GM18868 (cell line): ENCODE results near the gene SLFN12L.
"Not testable (repeated sequence)": the region's sequence is repeated elsewhere in the genome, so short reads cannot be mapped to it uniquely, and the experiment has no call there.

Experiments used
- ATAC-seq: cut with Tn5 transposase; IDR thresholded peaks from one replicate; pipeline ENCODE4 v1.9.1; 2021; ENCODE audit warnings: mild to moderate bottlenecking, moderate library complexity; ENCODE audit not compliant: unreplicated experiment

Gene SLFN12L

DNA sequence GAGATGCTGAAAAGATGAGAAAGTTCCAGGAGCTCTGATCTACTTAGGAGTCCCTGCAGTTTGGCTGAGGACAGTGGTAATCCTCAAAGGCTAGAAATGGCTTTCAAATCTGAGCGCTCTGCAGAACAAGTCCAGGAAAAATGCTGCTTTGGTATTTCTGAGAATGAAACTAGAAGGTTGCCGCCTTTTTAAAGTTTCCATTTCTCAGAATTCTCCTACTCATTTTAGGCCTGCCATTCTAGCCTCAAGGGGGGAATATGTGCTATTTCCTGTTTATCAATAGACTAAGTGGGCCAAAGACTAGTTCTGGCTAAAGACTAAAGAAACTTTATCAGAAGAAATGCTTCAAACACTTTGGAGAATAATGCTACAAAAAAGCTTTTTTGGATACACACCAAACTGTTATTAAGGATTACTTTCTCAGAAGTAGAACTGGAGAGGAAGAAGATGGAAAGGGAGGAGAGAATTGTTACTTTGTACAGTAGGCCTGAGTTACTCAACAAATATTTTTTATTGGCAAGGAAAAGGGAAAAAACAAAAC is at the start of gene SLFN12L:
Gene SLFN12L, minus strand, starts transcription at position 78 of the 541 bp plus-strand sequence. CDS start 15,314 bp downstream, outside the sequence.
- ATAC-seq = no peak

DNA sequence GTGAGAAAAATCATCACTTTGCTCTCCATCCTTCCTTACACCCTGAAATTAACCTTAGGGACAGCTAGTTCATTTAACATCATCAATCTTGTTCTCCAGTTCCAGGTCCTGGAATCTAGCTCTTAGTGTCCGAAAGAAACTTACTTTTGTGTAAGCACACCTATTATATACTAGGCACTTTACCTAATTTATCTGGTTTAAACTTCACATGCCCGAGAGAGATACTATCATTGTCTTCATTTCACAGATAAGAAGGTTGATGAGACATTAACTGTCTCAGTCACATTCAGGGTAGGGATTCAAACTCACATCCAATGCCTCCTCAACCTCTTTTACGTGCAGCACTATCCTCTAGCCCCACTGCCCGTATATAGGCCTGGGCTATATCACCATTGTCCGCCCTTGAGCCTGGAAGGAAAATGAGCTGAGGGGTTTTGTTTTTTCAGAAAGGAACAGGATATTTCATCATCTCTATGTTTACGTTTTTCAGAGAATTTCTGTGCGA is 49.1 kb upstream of the SLFN12L start:
- no peak for ATAC-seq

DNA sequence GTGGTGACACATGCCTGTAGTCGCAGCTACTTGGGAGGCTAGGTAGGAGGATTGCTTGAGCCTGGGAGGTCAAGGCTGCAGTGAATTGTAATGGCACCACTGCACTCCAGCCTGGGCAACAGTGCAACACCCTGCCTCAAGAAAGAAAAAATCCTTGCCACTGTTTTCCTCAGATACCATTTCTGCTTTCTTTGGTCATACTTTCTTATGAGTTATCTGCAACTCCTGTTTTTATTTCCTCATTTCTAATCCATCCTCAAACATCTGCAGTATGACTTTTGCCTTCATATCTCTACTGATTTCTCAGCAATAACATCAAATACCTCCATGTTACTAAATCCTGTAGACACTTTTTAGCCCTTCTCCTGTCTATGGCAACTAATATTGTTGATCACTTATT is 46.6 kb upstream of the SLFN12L start:
- ATAC-seq = no peak

DNA sequence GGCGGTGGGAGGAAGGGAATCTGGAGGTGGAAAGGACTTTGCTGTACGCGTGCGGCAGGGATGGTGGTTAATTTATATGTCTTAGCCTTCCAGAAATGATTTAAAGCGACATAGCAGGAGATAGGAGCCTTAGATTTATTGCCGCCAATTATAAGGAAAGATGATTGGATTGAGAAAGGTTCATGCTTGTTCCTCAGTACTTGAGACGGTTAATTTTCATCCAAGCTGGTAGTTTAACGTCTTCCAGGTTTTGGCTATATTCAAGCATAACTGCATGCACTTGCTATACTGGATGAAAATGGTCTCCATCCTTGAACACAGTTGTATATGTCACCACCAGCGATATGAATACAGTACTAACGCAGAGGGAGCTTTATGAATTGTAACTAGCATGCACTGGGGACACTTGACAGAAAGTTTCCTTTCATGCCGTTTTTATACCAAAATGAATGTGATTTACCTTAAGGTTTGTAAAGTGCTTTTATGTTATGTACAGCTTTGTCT is 41.5 kb upstream of the SLFN12L start:
- no peak for ATAC-seq

DNA sequence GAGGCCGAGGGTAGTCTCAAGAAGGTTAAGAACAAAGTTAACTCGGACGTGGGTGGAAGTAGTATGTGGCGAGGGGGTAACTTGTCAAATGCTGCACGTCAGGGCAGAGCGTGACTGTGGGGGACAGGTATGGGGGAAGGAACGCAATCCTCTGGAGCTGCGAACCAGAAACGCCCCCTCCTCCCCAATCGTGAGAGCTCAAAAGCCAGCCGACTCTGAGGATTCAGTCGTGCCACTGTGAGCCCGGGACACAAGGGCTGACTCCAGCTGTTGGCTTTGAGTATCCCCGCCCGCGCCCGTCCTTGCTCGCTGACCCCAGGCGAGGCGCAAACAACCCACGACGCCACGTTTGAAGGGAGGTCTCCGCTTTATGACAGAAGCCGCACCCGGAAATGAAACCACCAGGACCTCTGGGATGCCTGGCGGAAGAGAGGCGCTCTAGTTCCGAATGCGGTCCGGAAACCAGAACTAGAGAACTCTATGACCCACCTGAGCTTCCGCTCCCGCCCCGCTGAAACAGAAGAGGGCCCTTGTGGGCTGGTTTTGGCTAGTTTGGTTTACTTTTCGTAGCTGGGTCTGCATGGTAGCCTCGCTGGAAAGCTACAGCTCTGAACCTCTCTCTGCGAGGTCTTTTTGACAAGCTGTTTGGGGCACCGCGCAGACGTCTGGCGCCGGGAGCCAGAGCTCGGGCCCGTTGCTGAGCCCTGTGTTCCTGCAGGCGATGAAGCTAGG is 40.9 kb upstream of the SLFN12L start, which contains the start of gene PEX12:
Gene PEX12, minus strand, starts transcription at position 375 of the 732 bp plus-strand sequence. CDS start 550 bp downstream, outside the sequence.
- peak; percentile 92 for ATAC-seq

DNA sequence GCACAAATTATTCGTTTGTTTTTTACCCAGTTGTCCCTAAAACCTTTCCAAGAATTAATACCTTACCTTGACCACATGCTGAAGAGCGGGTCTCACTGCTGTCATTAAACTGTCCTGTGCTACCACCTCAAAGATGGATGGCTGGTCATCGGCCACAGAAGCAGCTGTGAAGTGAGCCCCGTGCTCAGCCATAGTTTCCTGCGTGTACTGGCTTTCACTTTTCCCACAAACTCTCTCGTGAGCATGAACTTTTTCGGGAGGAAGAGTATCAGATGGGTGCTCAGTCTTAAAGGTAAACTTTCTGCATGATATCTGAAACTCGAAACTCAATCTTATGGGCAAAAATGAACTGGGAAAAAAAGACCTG is 40.3 kb upstream of the SLFN12L start:
- no peak for ATAC-seq

DNA sequence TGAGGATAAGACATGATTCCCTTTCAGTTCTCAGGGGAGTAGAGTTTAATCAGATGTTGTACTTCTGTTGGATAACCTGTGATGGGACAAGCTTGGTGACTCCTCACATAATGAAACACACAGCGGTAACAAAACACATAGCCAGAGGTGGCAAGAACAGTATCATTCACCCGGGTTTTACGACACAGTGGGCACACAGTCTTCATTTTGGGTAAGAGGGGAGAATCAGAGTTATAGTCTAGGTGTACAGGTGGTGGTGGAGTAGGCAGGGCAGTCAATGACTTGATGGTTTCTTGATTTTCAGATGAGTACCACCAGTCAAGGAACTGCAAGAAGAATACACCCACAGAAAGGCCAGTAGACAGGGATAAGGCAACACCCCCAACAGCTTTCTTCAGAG is 38.3 kb upstream of the SLFN12L start:
- ATAC-seq = no peak

DNA sequence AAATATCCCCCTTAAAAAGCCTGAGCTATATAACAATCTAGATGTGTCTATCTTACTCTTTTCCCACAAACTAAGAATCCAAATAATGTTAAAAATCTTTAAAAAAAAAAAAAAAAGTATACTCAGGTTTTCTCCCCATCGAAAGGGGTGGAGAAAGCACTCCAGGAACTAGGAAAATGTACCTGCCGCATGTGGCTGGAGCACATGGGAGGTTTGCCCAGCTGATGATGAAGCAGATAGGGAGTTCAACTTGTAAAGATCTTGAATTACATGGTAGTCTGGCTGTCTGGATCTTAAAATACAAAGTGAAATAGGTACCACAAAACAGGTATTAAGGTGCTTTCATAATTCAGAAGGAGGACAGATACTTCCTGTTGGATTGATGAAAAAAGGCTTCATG is 31.9 kb upstream of the SLFN12L start:
- ATAC-seq = no peak

DNA sequence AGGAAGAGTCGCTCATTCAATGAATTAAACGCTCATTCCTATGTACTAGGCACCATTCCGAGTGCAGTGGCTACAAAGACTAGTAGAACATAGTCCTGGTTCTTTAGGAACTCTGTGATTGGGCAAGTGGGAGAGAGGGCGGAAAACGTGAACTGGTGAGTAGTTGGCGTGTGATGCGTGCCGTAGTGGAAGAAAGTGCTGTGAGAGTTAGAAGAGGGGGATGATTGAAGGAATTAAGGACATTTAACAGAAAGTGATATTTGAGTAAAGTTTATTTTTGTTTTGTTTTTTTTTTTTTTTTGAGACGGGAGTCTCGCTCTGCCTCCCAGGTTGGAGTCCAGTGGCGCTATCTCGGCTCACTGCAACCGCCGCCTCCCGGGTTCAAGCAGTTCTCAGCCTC is 31.1 kb upstream of the SLFN12L start:
- ATAC-seq = no peak

DNA sequence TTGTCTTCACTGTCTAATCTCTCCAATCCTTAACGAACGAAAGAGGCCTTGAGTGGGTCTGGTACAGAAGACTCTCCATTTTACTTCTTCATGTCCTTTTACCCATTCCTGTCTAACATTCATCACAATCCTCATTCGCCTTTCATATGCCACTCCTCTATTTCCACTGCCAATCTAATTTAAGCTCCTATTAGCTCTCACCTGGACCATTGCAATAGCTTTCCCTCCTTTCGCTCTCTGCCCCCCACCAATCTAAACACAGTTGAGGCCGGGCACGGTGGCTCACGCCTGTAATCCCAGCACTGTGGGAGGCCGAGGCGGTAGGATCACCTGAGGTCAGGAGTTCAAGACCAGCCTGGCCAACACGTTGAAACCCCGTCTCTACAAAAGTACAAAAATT is 29.5 kb upstream of the SLFN12L start:
- ATAC-seq = no peak

DNA sequence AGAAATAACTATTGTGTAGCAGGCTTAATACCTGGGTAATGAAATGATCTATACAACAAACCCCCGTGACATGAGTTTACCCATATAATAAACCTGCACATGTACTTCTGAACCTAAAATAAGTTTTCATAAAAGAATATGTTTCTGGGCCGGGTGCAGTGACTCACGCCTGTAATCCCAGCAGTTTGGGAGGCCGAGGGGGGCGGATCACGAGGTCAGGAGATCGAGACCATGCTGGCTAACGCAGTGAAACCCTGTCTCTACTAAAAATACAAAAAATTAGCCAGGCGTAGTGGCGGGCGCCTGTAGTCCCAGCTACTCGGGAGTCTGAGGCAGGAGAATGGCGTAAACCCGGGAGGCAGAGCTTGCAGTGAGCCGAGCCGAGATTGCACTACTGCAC is 25.7 kb upstream of the SLFN12L start:
- ATAC-seq = not testable (repeated sequence)

DNA sequence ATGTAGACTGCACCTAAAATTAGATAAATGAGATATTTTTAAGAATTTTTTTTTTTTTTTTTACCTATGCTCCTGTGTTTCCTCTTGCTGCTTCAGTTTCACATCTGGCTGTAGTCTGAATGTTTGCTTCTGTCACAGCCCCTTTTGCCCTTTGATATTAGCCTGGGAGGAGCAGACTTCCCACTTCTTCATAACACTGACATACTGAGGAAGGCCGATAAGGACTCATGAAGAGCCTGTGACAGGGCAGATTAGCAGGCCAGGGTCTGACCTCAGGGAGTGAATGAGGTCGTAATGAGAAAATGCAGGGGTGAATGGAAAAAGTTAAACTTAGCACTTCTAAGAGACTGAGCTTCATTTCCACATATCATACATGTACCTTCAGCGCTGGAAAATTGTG is 23.2 kb upstream of the SLFN12L start, which contains the start of gene SLFN14:
Gene SLFN14, minus strand, starts transcription at position 117 of the 400 bp plus-strand sequence. CDS start 2,757 bp downstream, outside the sequence.
- no peak for ATAC-seq

DNA sequence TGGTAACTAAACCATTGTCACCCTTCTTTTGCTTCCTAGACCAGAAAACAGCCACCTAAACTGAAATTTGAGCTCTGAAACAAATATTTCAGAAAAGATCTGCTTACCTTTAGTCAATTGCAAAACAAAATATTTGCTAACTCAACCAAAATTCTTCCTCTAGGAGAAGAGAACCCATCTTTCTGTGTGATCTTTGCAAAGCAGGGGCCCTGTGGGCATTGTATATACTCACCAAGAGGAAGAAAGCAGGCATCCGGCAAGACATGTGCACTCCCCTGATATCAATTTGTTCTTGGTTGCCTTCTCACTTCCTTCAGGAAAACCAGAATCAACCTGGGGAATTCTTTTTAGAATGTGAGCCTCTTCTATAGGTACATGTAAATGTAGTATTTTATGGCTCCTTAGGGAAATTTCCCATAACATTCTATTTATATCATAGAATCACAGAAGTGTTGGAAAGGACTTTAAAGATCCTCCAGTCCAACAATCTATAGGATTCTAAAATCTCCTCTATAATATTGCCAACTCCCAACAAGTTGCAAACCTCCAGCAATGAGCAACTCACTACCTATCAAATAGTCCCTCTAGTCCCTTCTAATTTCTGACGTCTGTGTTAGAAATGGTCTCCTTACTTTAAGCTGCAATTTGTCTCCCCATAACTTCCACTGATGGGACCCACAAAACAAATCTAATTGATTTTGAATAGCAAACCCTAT is 22.2 kb upstream of the SLFN12L start:
- no peak for ATAC-seq

DNA sequence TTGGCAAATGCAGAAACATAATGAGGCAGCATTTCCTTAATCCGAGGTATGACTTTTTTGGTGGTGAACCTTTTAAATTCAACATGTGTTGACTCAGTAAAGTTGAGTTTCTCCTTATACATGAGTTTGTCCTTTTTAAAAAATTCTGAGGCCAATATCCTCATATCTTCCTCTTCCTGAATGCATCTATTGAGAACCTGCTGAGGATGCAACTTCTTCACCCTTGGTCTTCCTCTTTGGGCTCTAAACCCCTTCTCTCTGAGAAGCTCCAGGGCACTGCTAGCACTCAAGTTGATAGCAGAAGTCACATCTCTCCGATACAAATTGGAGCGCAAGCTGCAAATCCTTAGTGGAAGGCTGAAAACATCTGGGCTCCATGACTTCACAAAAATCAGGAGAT is 19.9 kb upstream of the SLFN12L start:
- no peak for ATAC-seq

DNA sequence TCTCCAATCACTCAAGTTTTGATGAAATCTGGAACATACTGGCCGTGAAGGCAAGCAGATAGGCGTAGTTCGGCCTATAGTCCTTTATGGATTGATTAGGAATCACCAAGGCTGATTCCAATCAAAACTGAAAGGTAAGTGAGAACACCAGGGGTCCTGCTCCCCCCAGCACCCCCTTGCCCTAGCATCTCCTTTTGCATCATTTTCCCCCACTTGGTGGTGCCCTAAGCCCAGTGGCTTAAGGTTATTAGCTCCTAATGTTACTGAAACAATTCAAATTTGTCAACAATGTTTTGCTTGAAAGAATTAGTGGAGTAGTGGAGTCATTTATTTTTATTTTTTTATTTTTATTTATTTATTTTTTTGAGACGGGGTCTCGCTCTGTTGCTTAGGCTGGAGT is 18.2 kb upstream of the SLFN12L start:
- ATAC-seq = no peak

DNA sequence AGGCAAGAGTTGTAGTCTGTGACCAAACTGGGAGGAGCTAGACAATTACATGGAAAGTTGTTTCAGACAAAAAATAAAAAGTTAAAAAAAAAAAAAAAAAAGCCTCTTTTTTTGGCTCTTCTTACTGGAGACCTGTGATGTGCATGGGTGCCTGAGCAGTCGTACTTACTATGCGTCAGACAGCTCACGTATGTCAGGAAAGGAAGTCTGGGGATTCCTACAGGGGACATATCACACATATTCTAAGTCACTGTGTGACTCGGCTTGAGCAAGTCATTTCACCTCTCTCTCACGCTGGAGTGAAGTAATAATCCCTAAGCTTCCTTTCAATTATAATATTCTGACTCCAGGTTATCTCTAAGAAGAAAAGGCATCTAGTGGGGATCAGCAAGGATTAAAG is 17.2 kb upstream of the SLFN12L start:
- no peak for ATAC-seq

DNA sequence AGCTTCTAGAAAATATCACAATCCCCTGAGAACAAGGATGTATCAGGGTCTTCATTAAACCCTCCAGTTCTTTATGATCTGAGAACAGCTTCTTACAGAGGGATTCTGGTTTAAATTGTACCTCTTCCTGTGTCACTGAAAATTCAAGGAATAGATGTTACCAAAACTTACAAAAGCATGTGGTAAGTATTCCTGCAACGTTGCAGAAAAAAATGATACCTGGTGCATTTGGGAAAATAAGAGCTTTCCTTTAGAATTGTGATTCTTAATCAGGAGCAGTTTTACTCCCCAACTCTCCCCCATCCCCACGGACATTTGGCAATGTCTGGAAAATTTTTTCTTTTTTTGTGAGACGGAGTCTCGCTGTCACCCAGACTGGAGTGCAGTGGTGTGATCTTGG is 15.8 kb upstream of the SLFN12L start:
- no peak for ATAC-seq

DNA sequence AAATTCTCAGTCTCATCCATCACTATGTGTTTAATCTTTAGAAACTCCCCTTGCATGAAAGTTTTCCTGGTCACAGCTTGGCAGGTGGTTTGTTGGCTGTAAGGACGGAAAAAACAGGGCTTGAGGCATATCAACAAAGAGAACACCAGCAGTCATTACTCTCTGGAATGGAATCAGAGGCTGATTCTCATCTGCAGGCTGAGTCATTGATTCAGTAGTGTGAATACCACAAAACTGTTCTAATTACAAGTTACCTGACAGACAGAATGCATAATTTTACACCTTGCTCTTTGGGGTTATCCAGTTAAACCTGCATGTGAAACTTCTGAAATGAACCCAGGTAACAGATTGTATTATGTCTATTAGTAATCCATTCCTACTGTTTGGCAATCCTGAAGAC is 11.5 kb upstream of the SLFN12L start:
- no peak for ATAC-seq

DNA sequence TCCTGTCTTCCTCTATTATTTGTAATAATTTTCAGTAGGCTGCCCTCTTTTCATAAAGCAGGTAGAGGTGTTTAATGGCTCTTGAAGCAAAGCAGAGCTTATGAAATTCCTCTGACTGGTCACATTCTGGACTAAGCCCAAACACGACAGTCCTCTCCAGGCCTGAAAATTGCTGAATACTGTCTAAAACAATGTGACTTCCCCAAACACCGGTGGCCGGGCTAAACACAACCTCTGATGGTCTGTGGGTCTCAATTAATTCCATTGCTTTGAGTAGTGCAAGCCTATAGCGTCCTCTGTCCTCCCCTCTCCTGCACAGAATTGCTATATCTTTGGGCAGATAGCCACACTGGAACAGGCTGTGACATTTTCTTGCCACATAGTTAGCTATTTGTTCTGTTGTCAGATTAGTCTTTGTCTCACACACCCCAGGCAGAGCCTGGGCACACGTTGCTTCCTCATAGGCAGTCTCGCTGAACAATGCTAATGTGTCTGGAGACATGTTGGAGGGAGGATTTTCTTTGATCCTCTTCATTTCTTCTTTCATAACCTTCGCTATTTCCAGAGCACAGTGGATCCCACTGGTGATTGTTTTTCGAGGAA is 10.8 kb upstream of the SLFN12L start:
- no peak for ATAC-seq

DNA sequence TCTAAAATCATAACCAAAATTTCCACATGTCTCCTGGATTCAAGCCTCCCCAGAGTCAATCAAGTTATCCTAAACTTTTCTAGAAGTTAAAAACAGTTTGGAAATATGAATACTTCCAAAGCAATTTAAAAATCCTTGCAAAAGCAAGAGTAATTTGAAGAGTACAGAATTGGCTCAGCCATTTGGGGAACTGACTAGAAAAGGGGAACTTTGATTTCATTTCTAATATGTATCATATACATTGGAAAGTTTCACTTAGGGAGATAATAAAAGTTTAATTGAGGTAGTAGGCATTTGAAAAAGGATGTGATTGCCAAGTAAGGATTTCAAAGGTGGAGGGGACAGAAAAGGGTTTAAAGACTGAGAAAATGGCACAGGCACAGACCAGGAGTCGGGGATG is 9.0 kb upstream of the SLFN12L start:
- no peak for ATAC-seq

DNA sequence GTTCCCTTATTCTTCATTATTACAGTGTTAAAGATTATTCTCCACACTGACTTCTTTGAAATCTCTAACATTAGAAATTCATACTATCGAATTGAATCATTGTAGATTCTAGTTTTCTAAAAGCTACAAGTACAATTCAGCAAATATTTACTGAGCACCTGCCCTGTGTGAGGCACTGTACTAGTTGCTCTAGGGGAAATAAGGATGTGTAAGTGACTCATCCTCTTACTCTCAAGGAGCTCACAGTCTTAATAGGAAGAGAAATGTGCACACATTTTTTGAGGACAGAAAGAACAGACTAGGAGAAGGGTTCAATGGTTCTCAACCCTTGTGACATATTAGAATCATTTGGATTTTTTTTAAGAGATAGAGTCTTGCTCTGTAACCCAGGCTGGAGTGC is 7.7 kb upstream of the SLFN12L start:
- ATAC-seq = no peak
